HCT116 (cell line): ENCODE data around the gene PAGR1. TPM values are rescaled to one million over a fixed set of nuclear protein-coding genes. Genes with fewer than 3 reads are reported as not detected.

Experiments
- ATAC-seq: fragments of 200-7000 bp; cut with Tn5 transposase; 2 replicates; pipeline ENCODE4 v1.9.1; 2020; ENCODE audit warnings: mild to moderate bottlenecking, moderate library complexity
- BruUV-seq: library from RNA; stranded (reverse); fragments of 400-500 nt; replicated peaks from 2 replicates; lab custom pipeline; 2021; lab: Mats Ljungman, UMichigan
- CTCF ChIA-PET: fragments of 300-600 bp; sonication (Branson Sonifier 250); formaldehyde crosslinking; loops from one replicate; lab custom pipeline; 2021; ENCODE audit warnings: antibody characterized with exemption; lab: Charles Lee
- POLR2A ChIA-PET: fragments of 300-600, 350-600 bp; sonication (Branson Sonifier 250); formaldehyde crosslinking; loops from one replicate; lab custom pipeline; 2021; ENCODE audit warnings: antibody characterized with exemption; lab: Charles Lee
- RAD21 ChIA-PET, 2 experiments: fragments of 300-600 bp; sonication (Branson Sonifier 250); formaldehyde crosslinking; loops; one replicate each; lab custom pipeline; 2023; ENCODE audit warnings: low total read pairs in 2 of 2; ENCODE audit not compliant: uncharacterized antibody in 2 of 2, unreplicated experiment in 2 of 2, low non-redundant PET in 1 of 2; lab: Charles Lee
- DNase-seq: peaks from one replicate; pipeline ENCODE4 v3.0.0-alpha.2; 2010; ENCODE audit warnings: low read depth, low spot score
- H2AFZ ChIP-seq: fragments of 200-600 bp; shearing (Covaris generic), sonication (generic); 2 replicates; pipeline ENCODE4 v1.6.1; 2017; ENCODE audit warnings: low read depth, mixed run types, mixed read lengths, antibody characterized with exemption, low read length; ENCODE audit not compliant: poor library complexity, severe bottlenecking
- H3K27ac ChIP-seq: 2 replicates; pipeline ENCODE4 v1.5.1; 2012; ENCODE audit warnings: low read depth, low read length
- H3K27me3 ChIP-seq: fragments of 200-600 bp; sonication (generic); 2 replicates; pipeline ENCODE4 v1.6.1; 2016; ENCODE audit warnings: mixed run types, low read length, mixed read lengths; ENCODE audit not compliant: insufficient read depth
- H3K36me3 ChIP-seq, 2 experiments: fragments of 200-500 bp in 1 of 2; fragments of 200-600 bp in 1 of 2; sonication (Bioruptor generic) in 1 of 2; sonication (generic) in 1 of 2; 2 replicates each; pipeline versions ENCODE4 v1.5.1 to v1.6.1; 2014 to 2016; ENCODE audit warnings: low read length in 2 of 2, inconsistent platforms in 1 of 2, mixed read lengths in 1 of 2, mixed run types in 1 of 2; ENCODE audit not compliant: insufficient read depth in 2 of 2, control insufficient read depth in 1 of 2
- H3K4me1 ChIP-seq, 2 experiments: fragments of 200-600 bp in 1 of 2; sonication (generic) in 1 of 2; 2 replicates each; pipeline versions ENCODE4 v1.5.1 to v1.6.1; 2012 to 2017; ENCODE audit warnings: low read length in 2 of 2, inconsistent platforms in 1 of 2, mild to moderate bottlenecking in 1 of 2, mixed read lengths in 1 of 2, mixed run types in 1 of 2, moderate library complexity in 1 of 2; ENCODE audit not compliant: insufficient read depth in 2 of 2, control insufficient read depth in 1 of 2
- H3K4me2 ChIP-seq: fragments of 200-600 bp; sonication (generic); 2 replicates; pipeline ENCODE4 v1.6.1; 2017; ENCODE audit warnings: mixed run types, low read length, mixed read lengths
- H3K4me3 ChIP-seq, 2 experiments: fragments of 200-600 bp in 1 of 2; sonication (generic) in 1 of 2; replicated peaks in 1 of 2; 2 replicates each; pipeline ENCODE4 v1.5.1; 2011 to 2016; ENCODE audit warnings: low read length in 2 of 2, control low read depth in 1 of 2, low read depth in 1 of 2, mild to moderate bottlenecking in 1 of 2, mixed read lengths in 1 of 2, mixed run types in 1 of 2
- H3K79me2 ChIP-seq: fragments of 200-600 bp; sonication (generic); 2 replicates; pipeline ENCODE4 v1.6.1; 2017; ENCODE audit warnings: mild to moderate bottlenecking, mixed run types, low read length, moderate library complexity, mixed read lengths; ENCODE audit not compliant: insufficient read depth
- H3K9ac ChIP-seq: fragments of 200-600 bp; sonication (generic); 2 replicates; pipeline ENCODE4 v1.6.1; 2016; ENCODE audit warnings: low read length, mixed read lengths
- H3K9me2 ChIP-seq: fragments of 200-600 bp; sonication (generic), shearing (Covaris generic); 2 replicates; pipeline ENCODE4 v1.6.1; 2017; ENCODE audit warnings: mixed run types, mild to moderate bottlenecking, moderate library complexity; ENCODE audit not compliant: insufficient read depth
- H3K9me3 ChIP-seq, 2 experiments: fragments of 200-500 bp in 1 of 2; fragments of 200-600 bp in 1 of 2; sonication (Bioruptor generic) in 1 of 2; sonication (generic) in 1 of 2; 2 replicates each; pipeline ENCODE4 v1.6.1; 2014 to 2017; ENCODE audit warnings: low read length in 2 of 2, mixed read lengths in 2 of 2, inconsistent platforms in 1 of 2, low read depth in 1 of 2, mild to moderate bottlenecking in 1 of 2, mixed run types in 1 of 2, moderate library complexity in 1 of 2; ENCODE audit not compliant: control insufficient read depth in 1 of 2, insufficient read depth in 1 of 2
- H4K20me1 ChIP-seq: fragments of 200-600 bp; sonication (generic), shearing (Covaris generic); 2 replicates; pipeline ENCODE4 v1.6.1; 2017; ENCODE audit warnings: mixed run types, mild to moderate bottlenecking, moderate library complexity; ENCODE audit not compliant: insufficient read depth
- EGR1 ChIP-seq: IDR thresholded peaks from 2 replicates; pipeline ENCODE4 v1.6.1; 2012; ENCODE audit warnings: low read depth
- POLR2A ChIP-seq: IDR thresholded peaks from 2 replicates; pipeline ENCODE4 v1.7.0; 2011; ENCODE audit warnings: borderline replicate concordance; ENCODE audit not compliant: insufficient read depth, insufficient read length; ENCODE audit errors: extremely low read depth
- POLR2AphosphoS5 ChIP-seq: IDR thresholded peaks from 2 replicates; pipeline ENCODE4 v1.6.1; 2011; ENCODE audit warnings: mild to moderate bottlenecking, low read depth, low read length, moderate library complexity
- SIN3A ChIP-seq: IDR thresholded peaks from 2 replicates; pipeline ENCODE4 v1.6.1; 2012; ENCODE audit warnings: low read depth
- SP1 ChIP-seq: IDR thresholded peaks from 2 replicates; pipeline ENCODE4 v1.6.1; 2012; ENCODE audit warnings: low read depth
- SRF ChIP-seq: IDR thresholded peaks from 2 replicates; pipeline ENCODE4 v1.6.1; 2012; ENCODE audit warnings: low read depth
- TCF7L2 ChIP-seq: IDR thresholded peaks from 2 replicates; pipeline ENCODE4 v1.7.0; 2011; ENCODE audit warnings: borderline replicate concordance, inconsistent platforms; ENCODE audit not compliant: insufficient read depth, insufficient read length; ENCODE audit errors: extremely low read depth
- YY1 ChIP-seq: IDR thresholded peaks from 2 replicates; pipeline ENCODE4 v1.6.1; 2011; ENCODE audit warnings: low read length, low read depth, moderate library complexity, mild to moderate bottlenecking; ENCODE audit not compliant: insufficient replicate concordance; ENCODE audit errors: extremely low read depth
- intact Hi-C: fragments of 100-400 bp; cut with micrococcal nuclease; formaldehyde crosslinking; loops from 2 replicates; pipeline ENCODE4 v1.10.0; 2022
- total RNA-seq: library from RNA; stranded (reverse); gene quantifications from one replicate; pipeline ENCODE4 v1.2.1, GENCODE V29; 2021; ENCODE audit not compliant: unreplicated experiment
- TF ChIP-seq, protein P1 (sequence below): IDR thresholded peaks from 2 replicates; pipeline ENCODE4 v1.6.1; 2012; ENCODE audit warnings: low read depth

PAGR1 gene
- total RNA-seq, 1 experiment from 2014 or later: 28.9 TPM

DNA sequence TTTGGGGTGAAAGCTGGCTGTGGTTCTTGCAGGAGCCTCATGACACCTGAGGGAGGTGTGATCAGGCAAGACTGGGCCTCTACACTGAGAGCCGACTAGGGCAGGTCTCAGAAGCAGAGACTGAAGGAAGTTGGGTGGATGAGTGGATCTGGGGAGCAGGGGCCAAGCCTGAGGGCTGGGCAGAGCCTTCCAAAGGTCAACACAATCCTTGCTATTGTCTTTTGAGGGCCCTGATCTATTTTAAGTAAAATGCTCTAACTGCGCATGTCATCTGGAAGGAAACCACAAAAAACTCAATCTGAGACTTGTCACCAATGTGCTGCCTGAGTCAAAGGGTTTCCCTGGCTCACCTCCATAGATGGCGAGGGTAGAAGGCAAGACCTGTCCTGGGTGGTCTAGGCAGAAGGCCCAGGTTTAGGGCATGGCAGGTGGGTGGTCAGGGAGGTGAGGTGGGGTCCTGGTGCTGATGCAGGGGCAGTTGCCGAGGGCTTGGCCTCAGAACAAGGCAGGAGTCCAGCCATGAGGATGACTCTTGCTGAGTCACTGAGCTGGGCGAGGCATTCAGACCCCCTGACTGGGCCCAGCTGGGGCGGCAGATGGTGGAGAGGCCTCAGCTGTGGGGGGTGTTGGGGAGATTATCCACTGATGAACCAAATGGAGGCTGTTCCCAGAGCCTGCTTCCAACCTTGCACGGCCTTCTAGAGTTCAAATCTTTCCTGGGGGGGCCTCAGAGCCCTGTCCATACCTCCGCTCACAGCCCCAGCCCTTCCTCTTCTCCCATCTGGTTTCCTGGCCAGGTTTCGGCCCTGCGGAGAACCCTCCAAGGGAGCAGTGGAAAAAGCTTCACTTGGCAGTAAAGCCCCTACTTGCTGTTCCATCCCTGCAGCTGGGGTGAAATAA lies 9.4 kb downstream of the PAGR1 start:
- Histone ChIP-seq H3K36me3 (no peaks in the 10 kb centered on the region), H3K4me2 (peak overlapping the region; percentile 78), H4K20me1 (no peaks in the 10 kb centered on the region), H3K9ac (peak overlapping the region; percentile 56), H2AFZ (no peak overlapping the region), H3K9me2 (no peaks in the 10 kb centered on the region), H3K4me3 (peak overlapping the region in 1 of 2 experiments; percentile 38; a peak in 2 of 4 replicates), H3K79me2 (peaks cover 37% of the 10 kb centered on the region), H3K9me3 (no peaks in the 10 kb centered on the region), H3K27me3 (no peaks in the 10 kb centered on the region), H3K27ac (peak overlapping the region; percentile 98), H3K4me1 (peaks cover 72 to 99% of the 10 kb centered on the region in 2 experiments)
- CTCF ChIA-PET: interaction anchor here (0.6 to 4.9 kb wide), 3 partner anchors 9 to 207 kb away, joined by 3 to 29 read pairs (median 12); partner anchors contain the start of gene PAGR1
- no TSS peak for BruUV-seq
- intact Hi-C loops: no loop called here
- POLR2A ChIA-PET: interaction anchor here (1.1 to 1.2 kb wide), 2 partner anchors 9 to 14 kb away, joined by 3 read pairs; partner anchors contain the start of gene PAGR1
- peak; percentile 41 for ATAC-seq
- TF ChIP-seq POLR2AphosphoS5 (peak; percentile 53), SRF (no peak), TCF7L2 (no peak), SP1 (no peak)
- RAD21 ChIA-PET: no interaction called here
- no peak for DNase-seq

DNA sequence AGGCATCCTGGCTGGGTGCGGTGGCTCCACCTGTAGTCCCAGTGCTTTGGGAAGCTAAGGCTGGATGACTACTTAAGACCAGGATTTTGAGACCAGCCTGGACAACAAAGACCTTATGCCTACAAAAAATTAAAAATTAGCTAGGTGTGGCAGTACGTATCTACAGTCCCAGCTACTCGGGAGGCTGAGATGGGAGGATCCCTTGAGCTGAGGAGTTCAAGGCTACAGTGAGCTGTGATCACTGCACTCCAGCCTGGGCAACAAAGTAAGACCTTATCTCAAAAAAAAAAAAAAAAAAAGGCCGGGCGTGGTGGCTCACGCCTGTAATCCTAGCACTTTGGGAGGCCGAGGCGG lies 10.4 kb downstream of the PAGR1 start:
- Histone ChIP-seq H3K4me2 (peak overlapping the region; percentile 78), H3K27me3 (no peaks in the 10 kb centered on the region), H3K9ac (peak overlapping the region; percentile 56), H3K79me2 (peaks cover 28% of the 10 kb centered on the region), H3K4me1 (peaks cover 71 to 90% of the 10 kb centered on the region in 2 experiments), H2AFZ (no peak overlapping the region), H3K36me3 (no peaks in the 10 kb centered on the region), H3K9me2 (no peaks in the 10 kb centered on the region), H3K27ac (peak overlapping the region; percentile 98), H3K4me3 (no peak overlapping the region), H3K9me3 (no peaks in the 10 kb centered on the region), H4K20me1 (no peaks in the 10 kb centered on the region)
- ChIA-PET POLR2A (interaction anchor here (0.7 to 1.2 kb wide), 2 partner anchors 15 to 205 kb away, joined by 3 read pairs; partner anchors contain the start of gene TLCD3B), CTCF (interaction anchor here (2.2 to 4.9 kb wide), 2 partner anchors 10 to 22 kb away, joined by 12 to 29 read pairs; partner anchors contain the start of gene PAGR1), RAD21 (no interaction called here)
- DNase-seq (no peak), ATAC-seq (no peak)
- TF ChIP-seq POLR2AphosphoS5 (no peak), YY1 (no peak), EGR1 (no peak), SIN3A (no peak), POLR2A (no peak)
- TF ChIP-seq, protein P1, sequence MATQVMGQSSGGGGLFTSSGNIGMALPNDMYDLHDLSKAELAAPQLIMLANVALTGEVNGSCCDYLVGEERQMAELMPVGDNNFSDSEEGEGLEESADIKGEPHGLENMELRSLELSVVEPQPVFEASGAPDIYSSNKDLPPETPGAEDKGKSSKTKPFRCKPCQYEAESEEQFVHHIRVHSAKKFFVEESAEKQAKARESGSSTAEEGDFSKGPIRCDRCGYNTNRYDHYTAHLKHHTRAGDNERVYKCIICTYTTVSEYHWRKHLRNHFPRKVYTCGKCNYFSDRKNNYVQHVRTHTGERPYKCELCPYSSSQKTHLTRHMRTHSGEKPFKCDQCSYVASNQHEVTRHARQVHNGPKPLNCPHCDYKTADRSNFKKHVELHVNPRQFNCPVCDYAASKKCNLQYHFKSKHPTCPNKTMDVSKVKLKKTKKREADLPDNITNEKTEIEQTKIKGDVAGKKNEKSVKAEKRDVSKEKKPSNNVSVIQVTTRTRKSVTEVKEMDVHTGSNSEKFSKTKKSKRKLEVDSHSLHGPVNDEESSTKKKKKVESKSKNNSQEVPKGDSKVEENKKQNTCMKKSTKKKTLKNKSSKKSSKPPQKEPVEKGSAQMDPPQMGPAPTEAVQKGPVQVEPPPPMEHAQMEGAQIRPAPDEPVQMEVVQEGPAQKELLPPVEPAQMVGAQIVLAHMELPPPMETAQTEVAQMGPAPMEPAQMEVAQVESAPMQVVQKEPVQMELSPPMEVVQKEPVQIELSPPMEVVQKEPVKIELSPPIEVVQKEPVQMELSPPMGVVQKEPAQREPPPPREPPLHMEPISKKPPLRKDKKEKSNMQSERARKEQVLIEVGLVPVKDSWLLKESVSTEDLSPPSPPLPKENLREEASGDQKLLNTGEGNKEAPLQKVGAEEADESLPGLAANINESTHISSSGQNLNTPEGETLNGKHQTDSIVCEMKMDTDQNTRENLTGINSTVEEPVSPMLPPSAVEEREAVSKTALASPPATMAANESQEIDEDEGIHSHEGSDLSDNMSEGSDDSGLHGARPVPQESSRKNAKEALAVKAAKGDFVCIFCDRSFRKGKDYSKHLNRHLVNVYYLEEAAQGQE: no peak
- BruUV-seq: no TSS peak
- intact Hi-C loops: no loop called here
